ELF-1 (cell line): Measurements from ENCODE around the gene ZMYM5.
"Not testable (repeated sequence)": the region's sequence is repeated elsewhere in the genome, so short reads cannot be mapped to it uniquely, and the experiment has no call there.

Source experiments
- DNase-seq: peaks from one replicate; pipeline ENCODE4 v3.0.0-alpha.2; 2016; ENCODE audit warnings: low read depth, low spot score

The ZMYM5 gene

DNA sequence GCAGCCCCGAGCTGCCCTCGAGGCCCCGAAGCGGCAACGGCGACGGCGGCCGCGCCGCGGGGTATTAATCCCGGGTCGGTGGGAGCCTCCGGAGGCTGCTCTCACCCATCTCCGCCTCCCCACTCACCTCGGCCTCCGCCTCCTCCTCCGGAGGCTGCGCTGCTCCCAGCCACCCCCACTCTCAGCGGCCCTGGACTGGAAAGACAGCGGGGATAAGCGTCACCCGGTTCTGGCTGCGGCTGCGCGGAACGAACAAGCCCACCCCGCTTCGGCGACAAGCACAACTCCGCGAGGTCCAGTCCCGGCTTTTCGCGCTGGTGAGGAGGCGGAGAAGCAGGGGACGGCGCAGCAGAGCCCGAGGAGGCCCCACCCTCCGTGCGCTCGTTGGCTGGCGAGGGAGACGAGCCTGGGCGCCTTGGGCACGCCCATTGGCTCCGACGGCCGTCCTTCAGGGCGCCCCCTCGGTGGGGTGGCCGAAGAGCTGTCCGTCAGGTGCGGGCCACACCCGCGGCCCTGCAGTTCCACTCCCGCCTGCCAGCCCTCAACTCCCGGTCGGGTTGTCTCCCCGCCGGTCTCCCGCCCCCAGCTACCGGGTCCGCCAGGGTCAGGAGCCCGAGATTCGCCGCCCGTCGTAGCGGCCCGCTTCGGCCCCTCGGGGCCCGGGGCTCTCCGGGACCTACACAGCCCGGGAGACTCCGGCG lies at the start of gene ZMYM5:
TSS of gene ZMYM5 (minus strand) at position 327 of the 701 bp plus-strand sequence. CDS start 11,469 bp downstream, outside the sequence.
- DNase-seq, result peak; percentile 100

DNA sequence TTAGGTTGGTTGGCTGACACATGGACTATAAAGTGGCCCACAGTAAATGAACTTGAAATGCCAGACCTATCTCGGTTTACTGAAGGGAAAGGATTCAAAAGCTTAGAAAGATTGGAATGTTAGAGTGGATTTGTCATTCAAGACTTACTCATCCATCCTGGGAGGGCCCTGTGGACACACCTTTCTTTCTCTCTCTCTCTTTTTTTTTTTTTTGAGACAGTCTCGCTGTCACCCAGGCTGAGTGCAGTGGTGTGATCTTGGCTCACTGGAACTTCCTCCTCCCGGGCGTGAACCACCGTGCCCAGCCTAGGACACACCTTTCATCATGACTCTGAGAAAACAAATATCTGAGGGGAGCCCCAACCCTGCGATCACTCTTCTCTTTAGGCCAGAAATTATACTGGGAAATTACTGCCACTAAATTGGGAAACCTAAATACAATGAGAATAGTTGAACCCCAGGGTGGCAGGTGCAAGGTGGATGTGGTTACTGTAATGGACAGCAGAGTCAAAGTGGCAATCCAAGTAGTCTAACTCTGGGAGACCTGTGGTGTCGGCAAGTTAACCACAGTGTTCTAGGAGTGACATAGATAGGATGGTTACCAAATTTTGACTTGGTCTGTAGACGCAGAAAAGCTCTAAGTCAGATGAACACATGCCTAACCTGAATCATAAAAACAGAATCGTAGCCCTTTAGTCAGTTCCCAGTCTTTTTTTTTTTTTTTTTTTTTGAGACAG lies 47.1 kb upstream of the ZMYM5 start:
- no peak for DNase-seq

DNA sequence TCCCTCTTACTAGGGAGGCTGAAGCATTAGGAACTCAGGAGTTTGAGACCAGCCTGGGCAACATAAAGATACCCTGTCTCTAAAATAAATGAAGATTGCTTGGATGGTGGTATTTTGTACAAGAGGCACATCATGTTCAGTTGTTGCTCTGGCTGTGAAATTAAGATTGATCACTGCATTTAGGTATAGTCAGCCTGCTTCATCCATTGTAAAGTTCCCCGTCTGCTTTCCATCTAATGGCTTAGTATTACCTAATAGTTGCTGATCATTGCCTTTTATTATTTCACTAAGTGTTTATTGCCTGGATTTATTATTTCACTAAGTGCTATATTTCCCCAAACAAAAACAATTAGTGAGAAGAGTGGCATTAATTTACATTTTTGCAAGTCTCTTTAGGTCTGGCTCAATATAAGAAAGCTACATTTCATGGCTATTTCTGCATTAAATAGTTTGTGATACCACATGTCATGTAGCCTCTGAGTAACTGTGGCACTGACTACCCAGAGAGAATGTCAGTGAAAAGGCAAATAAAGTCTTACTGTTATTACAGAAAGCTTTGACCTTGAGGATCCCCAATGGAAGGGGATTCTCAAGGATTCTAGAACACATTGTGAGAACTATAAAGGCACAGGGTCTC lies 45.0 kb upstream of the ZMYM5 start:
- DNase-seq, result no peak

DNA sequence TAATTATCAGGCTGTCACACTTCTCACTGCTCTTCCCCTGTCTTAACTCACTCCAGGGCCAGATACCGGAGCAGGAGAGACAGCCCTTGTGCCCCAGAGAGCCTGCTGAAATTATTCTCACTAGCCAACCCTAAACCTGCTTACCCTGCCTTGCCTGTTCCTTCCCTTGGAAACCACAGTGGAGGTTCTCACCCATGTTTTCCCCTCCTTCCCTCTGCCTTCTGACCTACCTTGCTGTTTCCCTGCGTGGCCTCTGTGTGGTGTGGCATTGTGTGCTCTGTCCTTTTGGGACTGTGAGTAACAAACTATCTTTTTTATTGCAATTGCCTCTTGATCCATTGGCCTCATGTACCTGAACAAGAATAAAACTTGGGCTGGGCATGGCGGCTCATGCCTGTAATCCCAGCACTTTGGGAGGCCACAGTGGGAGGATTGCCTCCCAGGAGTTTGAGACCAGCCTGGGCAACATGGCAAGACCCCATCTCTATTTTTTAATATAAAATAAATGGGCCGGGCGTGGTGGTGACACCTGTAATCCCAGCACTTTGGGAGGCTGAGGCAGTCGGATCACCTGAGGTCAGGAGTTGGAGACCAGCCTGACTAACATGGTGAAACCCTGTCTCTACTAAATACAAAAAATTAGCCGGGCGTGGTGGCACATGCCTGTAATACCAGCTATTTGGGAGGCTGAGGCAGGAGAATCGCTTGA lies 42.2 kb upstream of the ZMYM5 start:
- peak; percentile 33 for DNase-seq

DNA sequence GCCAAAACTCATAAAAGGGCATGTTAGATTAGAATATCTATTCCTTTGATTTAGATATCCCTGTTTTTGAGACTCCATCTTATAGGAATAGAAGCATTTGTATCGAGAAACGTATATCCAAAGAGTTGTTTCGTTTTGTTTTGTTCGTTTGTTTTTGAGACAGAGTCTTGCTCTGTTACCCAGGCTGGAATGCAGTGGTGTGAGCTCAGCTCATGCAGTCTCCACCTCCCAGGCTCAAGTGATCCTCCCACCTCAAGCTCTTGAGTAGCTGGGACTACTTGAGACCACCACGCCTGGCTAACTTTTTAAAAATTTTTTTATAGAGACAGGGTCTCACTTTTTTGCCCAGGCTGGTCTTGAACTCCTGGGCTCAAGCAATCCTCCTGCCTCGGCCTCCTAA lies 26.6 kb upstream of the ZMYM5 start:
- DNase-seq, result peak; percentile 16

DNA sequence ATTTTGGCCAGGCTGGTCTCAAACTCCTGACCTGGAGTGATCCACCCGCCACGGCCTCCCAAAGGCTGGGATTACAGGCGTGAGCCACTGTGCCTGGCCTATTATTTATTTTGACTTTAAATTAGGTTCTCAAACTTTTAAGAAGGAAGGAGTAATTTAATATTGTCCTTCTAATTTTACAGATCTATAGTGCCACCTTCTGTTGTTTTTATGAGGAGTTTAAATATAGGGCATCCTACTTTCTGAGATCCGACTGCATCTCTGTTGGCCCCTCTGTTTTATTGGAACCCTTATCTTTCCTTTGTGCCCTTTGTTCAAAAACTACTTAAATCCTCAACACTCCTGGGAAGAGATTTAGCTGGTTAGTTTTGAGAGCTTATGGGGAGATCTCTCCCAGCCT lies 25.4 kb upstream of the ZMYM5 start:
- no peak for DNase-seq

DNA sequence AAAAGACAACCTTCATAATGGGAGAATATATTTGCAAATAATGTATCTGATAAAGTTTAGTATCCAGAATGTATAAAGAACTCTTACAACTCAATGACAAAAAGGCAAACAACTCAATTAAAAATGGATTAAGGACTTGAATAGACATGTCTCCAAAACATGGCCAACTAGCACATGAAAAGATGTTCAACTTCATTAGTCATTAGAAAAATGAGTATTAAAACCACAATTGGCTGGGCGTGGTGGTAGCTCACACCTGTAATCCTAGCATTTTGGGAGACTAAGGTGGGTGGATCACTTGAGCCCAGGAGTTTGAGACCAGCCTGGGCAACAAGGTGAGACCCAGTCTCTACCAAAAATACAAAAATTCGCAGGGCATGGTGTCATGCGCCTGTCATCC lies 18.8 kb upstream of the ZMYM5 start:
- DNase-seq, result no peak

DNA sequence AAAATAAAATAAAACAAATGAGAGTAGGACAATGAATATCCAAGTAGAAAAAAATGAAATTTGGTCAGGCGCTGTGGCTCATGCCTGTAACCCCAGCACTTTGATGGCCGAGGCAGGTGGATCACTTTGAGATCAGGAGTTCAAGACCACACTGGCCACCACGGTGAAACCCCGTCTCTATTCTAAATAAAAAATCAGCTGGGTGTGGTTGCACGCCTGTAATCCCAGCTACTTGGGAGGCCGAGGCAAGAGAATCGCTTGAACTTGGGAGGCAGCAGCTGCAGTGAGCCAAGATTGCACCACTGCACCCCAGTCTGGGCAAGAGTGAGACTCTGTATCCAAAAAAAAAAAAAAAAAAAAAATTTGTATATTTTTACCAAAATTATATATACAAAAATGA lies 18.2 kb upstream of the ZMYM5 start:
- DNase-seq, result no peak

DNA sequence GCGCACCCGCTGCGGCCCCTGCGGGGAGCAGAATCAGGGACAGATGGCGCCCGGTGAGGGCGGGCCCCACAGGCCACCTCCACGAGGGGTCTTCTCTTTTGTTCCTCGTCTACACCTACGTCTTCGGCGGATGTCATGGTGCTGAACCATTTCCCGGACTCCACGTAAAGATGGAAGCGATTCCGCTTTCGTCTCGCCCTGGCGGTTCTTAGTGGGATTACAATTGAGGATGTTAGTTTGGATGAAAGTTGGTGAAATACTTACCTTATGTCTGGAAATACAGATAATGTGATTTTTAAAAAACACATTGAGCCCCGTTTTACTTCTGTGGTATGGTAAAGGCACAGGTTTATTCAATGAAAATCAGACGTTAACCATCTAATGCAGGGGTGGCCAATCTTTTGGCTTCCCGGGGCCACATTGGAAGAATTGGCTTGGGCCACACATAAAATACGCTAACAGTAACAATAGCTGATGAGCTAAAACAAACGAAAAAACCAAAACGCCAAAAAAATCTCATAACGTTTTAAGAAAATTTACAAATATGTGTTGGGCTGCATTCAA lies 1.4 kb upstream of the ZMYM5 start:
- no peak for DNase-seq

DNA sequence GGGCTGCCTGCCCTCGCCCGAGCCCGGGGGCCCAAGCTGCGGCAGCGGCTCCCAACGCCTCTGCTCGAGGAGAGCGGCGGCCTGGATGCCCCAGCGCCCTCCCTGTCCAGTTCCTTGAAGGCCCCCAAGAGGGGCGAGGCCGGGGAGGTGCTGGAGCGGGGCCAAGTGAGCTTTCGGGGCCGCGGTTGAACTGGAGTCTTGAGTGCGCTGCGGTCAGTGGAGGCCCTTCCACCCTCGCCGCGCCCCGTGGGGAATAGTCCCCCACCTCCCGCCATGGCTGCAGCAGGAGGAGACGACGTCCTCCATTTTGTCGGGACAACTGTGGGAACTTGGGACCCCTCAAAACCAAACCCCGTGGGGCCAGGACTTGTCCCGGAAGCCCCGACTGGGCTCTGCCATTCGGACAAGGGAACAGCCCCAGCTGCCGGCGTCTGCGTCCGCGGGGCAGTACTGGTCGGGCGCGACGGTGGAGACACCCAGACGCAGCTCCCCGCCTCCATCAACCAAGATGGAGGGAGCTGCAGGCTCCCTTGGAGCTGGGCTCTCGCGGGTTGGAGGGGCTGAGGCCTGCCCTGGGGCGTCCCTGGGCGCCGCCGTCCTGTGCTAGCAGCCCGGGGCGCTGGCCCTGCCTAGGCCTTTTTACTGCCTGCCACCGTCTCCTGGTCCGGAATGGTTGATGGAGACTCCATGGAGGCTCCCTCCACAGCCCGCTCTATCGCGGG lies 736 bp upstream of the ZMYM5 start:
- DNase-seq, result peak; percentile 83

DNA sequence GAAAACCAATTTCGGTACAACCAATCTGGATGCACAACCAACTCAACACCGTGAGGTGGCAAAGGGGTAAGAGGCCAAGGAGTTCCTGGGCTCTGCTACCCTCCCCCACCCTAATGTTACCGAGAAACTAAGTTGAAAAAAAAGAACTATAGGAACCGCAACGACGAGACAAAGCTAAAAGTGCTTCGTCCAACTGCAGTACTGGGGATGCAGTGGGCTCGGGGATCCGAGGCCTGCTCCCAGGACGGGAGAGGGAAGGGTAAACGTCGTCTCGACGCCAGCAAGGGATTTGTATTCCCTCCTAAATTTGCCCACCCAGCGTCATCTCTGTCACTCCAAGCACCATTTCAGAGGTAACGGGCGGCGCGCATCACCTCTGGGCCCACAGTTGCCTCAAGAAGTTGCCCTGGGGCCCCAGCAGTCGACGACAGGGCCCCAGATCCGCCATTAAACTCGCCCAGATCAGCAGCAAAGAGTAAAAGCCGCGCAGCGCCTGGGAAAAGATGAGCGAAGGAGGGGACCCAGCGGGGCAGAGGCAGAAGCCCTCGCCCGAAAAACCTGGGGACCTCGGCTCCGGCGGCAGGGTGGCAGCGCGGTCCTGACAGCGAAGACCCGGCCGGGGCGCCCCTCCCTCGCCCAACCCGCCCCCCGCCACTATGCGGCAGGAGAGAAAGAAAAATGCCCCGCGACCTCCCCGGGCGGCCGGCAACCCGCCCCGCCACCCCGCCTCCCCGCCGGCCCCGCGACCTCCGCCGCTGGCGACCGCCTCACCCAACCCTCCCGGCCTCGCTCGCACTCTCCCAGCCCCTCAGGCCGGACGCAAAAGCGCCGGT lies 752 bp downstream of the ZMYM5 start:
- peak; percentile 41 for DNase-seq

DNA sequence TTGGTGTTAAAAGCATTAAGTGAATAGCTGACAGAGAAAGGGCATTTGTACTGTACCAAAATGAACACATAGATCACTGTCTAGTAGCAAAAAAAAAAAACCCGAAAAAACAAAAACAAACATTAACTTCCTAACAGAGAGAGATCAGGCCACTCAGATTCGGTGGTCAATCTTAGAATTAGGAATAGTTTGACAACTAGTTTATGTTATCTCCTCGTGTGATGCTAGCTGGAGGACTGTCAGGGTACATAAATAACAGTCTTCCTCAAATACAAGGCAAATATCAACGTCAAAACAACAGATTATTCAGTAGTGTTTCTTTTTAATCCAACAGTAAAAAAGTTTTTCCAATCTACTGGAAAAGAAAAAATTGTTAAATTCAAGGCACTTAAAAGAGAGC lies 1.7 kb downstream of the ZMYM5 start:
- no peak for DNase-seq

DNA sequence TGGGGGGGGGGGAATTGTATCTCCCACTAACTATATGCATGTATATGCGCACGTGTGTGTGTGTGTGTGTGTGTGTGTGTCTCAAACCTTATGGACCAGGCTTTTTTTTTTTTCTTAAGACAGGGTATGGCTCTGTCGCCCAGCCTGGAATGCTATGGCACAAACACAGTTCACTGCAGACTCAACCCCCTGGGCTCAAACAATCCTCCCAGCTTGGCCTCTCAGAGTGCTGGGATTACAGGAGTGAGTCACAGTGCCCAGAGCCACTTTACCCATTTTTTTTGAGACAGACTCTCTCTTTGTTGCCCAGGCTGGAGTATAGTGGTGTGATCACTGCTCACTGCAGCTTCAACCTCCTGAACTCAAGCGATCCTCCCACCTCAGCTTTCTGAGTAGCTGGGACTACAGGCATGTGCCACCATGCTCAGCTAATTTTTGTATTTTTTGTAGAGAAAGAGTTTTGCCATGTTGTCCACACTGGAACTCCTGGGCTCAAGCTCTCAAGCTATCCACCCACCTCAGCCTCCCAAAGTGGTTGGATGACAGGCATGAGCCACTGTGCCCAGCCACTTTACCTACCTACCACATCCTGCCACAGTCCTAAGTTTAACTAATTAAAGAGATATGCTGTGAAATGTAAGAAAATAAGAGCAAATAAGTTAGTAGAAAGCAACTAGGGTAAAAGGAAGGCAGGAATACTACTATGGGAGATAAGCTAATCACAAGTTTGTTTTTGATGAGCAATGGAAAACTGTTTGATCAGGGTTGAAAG lies 2.4 kb downstream of the ZMYM5 start:
- DNase-seq, result peak; percentile 65

DNA sequence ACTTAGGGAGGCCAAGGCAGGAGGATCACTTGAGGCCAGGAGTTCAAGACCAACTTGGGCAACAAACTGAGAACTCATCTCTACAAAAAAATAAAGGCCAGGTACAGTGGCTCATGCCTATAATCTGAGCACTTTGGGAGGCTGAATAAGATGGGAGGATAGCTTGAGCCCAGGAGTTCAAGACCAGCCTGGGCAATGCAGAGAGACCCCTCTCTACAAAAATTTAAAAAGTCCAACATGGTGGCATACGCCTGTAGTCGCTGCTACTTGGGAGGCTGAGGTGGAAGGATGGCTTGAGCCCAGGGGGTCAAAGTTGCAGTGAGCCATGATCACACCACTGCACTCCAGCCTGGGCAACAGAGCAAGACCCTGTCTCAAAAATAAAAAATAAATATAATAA lies 5.8 kb downstream of the ZMYM5 start:
- not testable (repeated sequence) for DNase-seq

DNA sequence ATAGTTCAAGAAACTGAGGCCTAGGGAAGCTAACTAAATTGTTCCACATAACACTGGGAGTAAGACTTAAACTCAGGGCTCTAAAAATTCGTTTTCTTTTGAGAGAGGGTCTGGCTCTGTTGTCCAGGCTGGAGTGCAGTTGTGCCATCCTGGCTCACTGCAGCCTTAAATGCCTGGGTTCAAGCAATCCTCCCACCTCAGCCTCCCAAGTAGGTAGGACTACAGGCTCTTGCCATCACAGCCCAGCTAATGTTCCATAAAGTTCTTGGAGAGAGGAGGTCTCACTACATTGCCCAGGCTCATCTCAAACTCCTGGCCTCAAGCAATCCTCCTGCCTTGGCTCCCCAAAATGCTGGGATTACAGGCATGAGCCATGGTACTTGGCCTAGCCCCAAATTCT lies 10.7 kb downstream of the ZMYM5 start:
- DNase-seq, result no peak

DNA sequence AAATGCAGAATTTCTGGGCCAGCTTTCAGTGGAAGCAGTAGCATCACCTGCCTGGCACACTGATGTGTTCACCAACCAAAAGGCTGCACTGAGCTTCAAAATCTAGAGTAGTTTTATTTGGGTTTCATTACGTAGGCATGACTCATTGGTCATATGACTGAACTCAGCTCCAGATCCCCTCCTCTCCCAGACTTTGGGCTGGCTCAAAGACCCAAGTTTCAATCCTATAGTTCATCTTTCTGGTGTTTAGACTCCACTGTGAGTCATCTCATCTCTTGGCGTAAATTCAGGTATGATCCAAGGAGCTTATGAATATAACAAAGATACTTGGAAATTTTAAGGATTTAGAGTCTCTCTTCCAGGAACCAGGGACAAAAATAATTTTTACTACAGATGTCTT lies 17.7 kb downstream of the ZMYM5 start:
- no peak for DNase-seq

DNA sequence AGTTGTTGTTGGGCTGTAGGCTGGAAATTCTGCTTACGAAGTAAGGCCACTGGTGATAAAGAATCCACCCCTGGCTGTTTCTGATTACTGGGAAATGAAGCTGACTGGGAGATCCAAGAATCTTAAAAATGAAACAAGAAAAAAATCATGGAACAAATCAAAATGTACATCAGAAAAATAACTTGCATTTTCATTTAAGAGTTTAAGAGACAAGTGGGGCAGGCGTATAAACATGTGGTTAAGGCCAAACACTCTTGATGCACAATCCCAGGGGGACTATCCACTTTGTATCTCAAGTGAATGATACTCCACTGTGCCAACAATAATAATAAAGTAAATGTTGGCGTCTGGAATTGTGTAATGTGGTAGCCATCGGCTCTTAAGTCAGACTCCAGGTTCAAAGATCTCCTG lies 24.6 kb downstream of the ZMYM5 start:
- DNase-seq, result no peak

DNA sequence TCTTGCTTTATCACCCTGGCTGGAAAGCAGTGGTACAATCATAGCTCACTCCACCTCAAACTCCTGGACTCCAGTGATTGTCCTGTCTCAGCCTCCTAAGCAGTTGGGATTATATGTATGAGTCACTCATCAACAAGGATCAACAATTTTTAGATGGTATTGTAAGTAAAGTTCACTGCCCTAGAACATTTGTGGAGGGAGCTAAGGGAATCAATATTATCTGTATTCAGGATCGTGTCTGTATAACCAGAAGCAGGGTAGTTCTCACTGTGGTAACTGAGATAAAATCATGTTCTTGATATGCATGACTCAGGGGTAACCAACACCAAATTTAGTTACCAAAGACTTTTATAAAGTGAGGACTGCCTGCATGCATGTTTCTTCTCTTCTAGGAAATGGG lies 27.0 kb downstream of the ZMYM5 start:
- no peak for DNase-seq

DNA sequence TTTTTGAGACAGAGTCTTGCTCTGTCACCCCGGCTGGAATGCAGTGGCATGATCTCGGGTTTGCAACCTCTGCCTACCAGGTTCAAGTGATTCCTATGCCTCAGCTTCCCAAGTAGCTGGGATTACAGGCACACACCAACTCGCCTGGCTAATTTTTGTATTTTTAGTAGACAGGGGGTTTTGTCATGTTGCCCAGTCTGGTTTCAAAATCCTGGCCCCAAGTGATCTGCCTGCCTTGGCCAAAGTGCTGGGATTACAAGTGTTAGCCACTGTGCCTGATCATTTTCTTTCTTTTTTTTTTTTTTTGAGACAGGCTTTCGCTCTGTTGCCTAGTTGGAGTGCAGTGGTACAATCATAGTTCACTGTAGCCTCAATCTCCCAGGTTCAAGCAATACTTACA lies 28.7 kb downstream of the ZMYM5 start:
- no peak for DNase-seq

DNA sequence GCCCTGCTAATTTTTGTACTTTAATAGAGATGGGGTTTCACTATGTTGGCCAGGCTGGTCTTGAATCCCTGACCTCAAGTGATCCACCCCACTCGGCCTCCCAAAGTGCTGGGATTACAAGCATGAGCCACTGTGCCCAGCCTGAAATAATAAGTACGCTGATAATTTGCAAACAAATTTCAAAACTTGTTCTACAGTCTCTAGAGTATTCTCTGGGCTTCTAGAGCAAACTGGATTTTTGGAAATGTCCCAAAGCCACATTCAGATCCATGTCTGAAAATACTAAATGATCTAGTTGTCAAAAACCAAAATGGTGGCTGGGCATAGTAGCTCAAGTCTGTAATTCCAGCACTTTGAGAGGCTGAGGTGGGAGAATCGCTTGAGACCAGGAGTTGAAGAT lies 40.8 kb downstream of the ZMYM5 start:
- no peak for DNase-seq
